KMS-11 (cell line): ENCODE measurements around the gene MRPL28.
"Not testable (repeated sequence)": the region's sequence is repeated elsewhere in the genome, so short reads cannot be mapped to it uniquely, and the experiment has no call there.

Source experiments
- H2AFZ ChIP-seq: fragments of 200-600 bp; sonication (generic); 2 replicates; pipeline ENCODE4 v1.6.1; 2016; ENCODE audit warnings: antibody characterized with exemption, mixed run types, low read depth
- H3K27ac ChIP-seq: fragments of 200-600 bp; sonication (generic); 2 replicates; pipeline ENCODE4 v1.6.1; 2016; ENCODE audit warnings: mild to moderate bottlenecking, mixed run types
- H3K27me3 ChIP-seq: fragments of 200-600 bp; sonication (generic); 2 replicates; pipeline ENCODE4 v1.6.1; 2017; ENCODE audit warnings: mild to moderate bottlenecking, low read depth, mixed run types, moderate library complexity; ENCODE audit not compliant: insufficient read depth
- H3K36me3 ChIP-seq: fragments of 200-600 bp; sonication (generic); 2 replicates; pipeline ENCODE4 v1.6.1; 2017; ENCODE audit warnings: mild to moderate bottlenecking, mixed run types; ENCODE audit not compliant: insufficient read depth
- H3K4me1 ChIP-seq: fragments of 200-600 bp; sonication (generic); 2 replicates; pipeline ENCODE4 v1.6.1; 2016; ENCODE audit warnings: mild to moderate bottlenecking, low read depth, mixed run types; ENCODE audit not compliant: poor library complexity, severe bottlenecking
- H3K4me2 ChIP-seq: fragments of 200-600 bp; sonication (generic); 2 replicates; pipeline ENCODE4 v1.7.0; 2016; ENCODE audit warnings: mild to moderate bottlenecking, mixed run types
- H3K4me3 ChIP-seq: fragments of 200-600 bp; sonication (generic); IDR thresholded peaks from 2 replicates; pipeline ENCODE4 v1.6.1; 2017; ENCODE audit warnings: low read depth, low read length, mixed read lengths; ENCODE audit not compliant: insufficient read depth
- H3K79me2 ChIP-seq: fragments of 200-600 bp; sonication (generic); 2 replicates; pipeline ENCODE4 v1.6.1; 2016; ENCODE audit warnings: low read depth, mixed run types; ENCODE audit not compliant: insufficient read depth
- H3K9ac ChIP-seq: fragments of 200-600 bp; sonication (generic); 2 replicates; pipeline ENCODE4 v1.6.1; 2016; ENCODE audit warnings: mild to moderate bottlenecking, mixed run types
- H4K20me1 ChIP-seq: fragments of 200-600 bp; sonication (generic); 2 replicates; pipeline ENCODE4 v1.6.1; 2016; ENCODE audit warnings: mild to moderate bottlenecking, mixed run types; ENCODE audit not compliant: insufficient read depth
- CTCF ChIP-seq: fragments of 200-600 bp; sonication (generic); conservative IDR thresholded peaks from 2 replicates; pipeline ENCODE4 v1.6.1; 2017; ENCODE audit warnings: low read depth, mild to moderate bottlenecking, antibody characterized with exemption, low read length, moderate library complexity, mixed read lengths

Gene MRPL28

GRCh38 chr16:349211-349610 is 21.1 kb downstream of the MRPL28 start:
- H3K4me2 ChIP-seq = no peak overlapping the region
- H3K36me3 ChIP-seq = no peaks in the 10 kb centered on the region
- no peaks in the 10 kb centered on the region for H4K20me1 ChIP-seq
- H3K4me3 ChIP-seq = no peak overlapping the region
- peaks cover 49% of the 10 kb centered on the region; the same call in 1 of the 2 replicates for H3K79me2 ChIP-seq
- no peak for TF ChIP-seq CTCF
- peaks cover 21% of the 10 kb centered on the region for H3K4me1 ChIP-seq
- no peak overlapping the region for H3K27ac ChIP-seq
- H3K9ac ChIP-seq = no peak overlapping the region
- no peaks in the 10 kb centered on the region for H3K27me3 ChIP-seq
- H2AFZ ChIP-seq = no peak overlapping the region

- not testable (repeated sequence) for H3K27ac ChIP-seq, H3K4me2 ChIP-seq, H3K36me3 ChIP-seq, H3K27me3 ChIP-seq, H3K9ac ChIP-seq, H4K20me1 ChIP-seq, H2AFZ ChIP-seq, H3K4me3 ChIP-seq
- peaks cover 54% of the 10 kb centered on the region; the same call in 1 of the 2 replicates for H3K79me2 ChIP-seq
- peaks cover 21% of the 10 kb centered on the region for H3K4me1 ChIP-seq
Measured at GRCh38 chr16:348495-348894, 21.8 kb downstream of the MRPL28 start.

GRCh38 chr16:347203-347602 is 23.1 kb downstream of the MRPL28 start:
- Histone ChIP-seq H3K9ac (no peak overlapping the region), H3K27me3 (no peaks in the 10 kb centered on the region), H3K4me2 (no peak overlapping the region), H3K4me3 (no peak overlapping the region), H3K4me1 (peaks cover 21% of the 10 kb centered on the region), H4K20me1 (no peaks in the 10 kb centered on the region), H3K79me2 (peaks cover 66% of the 10 kb centered on the region), H2AFZ (no peak overlapping the region), H3K27ac (no peak overlapping the region), H3K36me3 (no peaks in the 10 kb centered on the region)
- TF ChIP-seq CTCF = no peak

GRCh38 chr16:346587-346986 is 23.8 kb downstream of the MRPL28 start:
- Histone ChIP-seq H3K9ac (no peak overlapping the region), H3K4me2 (no peak overlapping the region), H4K20me1 (no peaks in the 10 kb centered on the region), H3K4me3 (no peak overlapping the region), H3K4me1 (peaks cover 21% of the 10 kb centered on the region), H3K36me3 (no peaks in the 10 kb centered on the region), H2AFZ (no peak overlapping the region), H3K79me2 (peaks cover 68% of the 10 kb centered on the region), H3K27ac (no peak overlapping the region), H3K27me3 (no peaks in the 10 kb centered on the region)
- no peak for TF ChIP-seq CTCF

- no peak overlapping the region for H3K4me3 ChIP-seq
- peaks cover 14% of the 10 kb centered on the region for H3K4me1 ChIP-seq
- H3K79me2 ChIP-seq = peaks cover 66% of the 10 kb centered on the region
- H3K27me3 ChIP-seq = no peaks in the 10 kb centered on the region
- no peak for TF ChIP-seq CTCF
- H3K36me3 ChIP-seq = no peaks in the 10 kb centered on the region
- no peaks in the 10 kb centered on the region for H4K20me1 ChIP-seq
- H2AFZ ChIP-seq = no peak overlapping the region
- H3K27ac ChIP-seq = no peak overlapping the region
- H3K9ac ChIP-seq = no peak overlapping the region
- no peak overlapping the region for H3K4me2 ChIP-seq
Measured at GRCh38 chr16:345772-346171, 24.6 kb downstream of the MRPL28 start.
